ENCODE measurements around the gene SCO1. TPM values are rescaled to one million over a fixed set of nuclear protein-coding genes. Genes with fewer than 3 reads are reported as not detected.
A peak's percentile ranks its signal among the peaks of the same experiment; 100 is the strongest.

SCO1 gene
- total and polyA plus RNA-seq, 10 of the 15 experiments (the other 5 are each of a cell fraction or from before 2014, with no cell fraction given): 8.2 to 73.0 (median 37.1) TPM

- no peak for TF ChIP-seq MTA2 (IDR thresholded peaks at IDR 0.05; ENCODE audit: low read depth)
- TF ChIP-seq CHD2 (IDR thresholded peaks at IDR 0.05; ENCODE audit: borderline replicate concordance, low read depth, low read length): peak; percentile 73
- TF ChIP-seq USF1 (IDR thresholded peaks at IDR 0.05; ENCODE audit: borderline replicate concordance, extremely low read length, insufficient read depth, low read depth, low read length): no peak
- TF ChIP-seq ZNF687 (IDR thresholded peaks at IDR 0.05): peak; percentile 50; the same call in 1 of the 2 replicates
- peak; percentile 65; the same call in 1 of the 2 replicates for TF ChIP-seq CREM (IDR thresholded peaks at IDR 0.05; ENCODE audit: low read depth)
- peak; percentile 89 for TF ChIP-seq MXI1 (IDR thresholded peaks at IDR 0.05; ENCODE audit: low read depth, low read length)
- TF ChIP-seq CEBPZ (IDR thresholded peaks at IDR 0.05; ENCODE audit: low read depth, low read length): no peak
- TF ChIP-seq USF2 (IDR thresholded peaks at IDR 0.05; ENCODE audit: borderline replicate concordance, low read depth, low read length): no peak
- no peak for TF ChIP-seq RBBP5 (conservative IDR thresholded peaks at IDR 0.05)
- TF ChIP-seq CTCF (IDR thresholded peaks at IDR 0.05 in 2 of 3, conservative IDR thresholded peaks at IDR 0.05 in 1 of 3; ENCODE audit: control insufficient read depth in 2 of 3, extremely low read depth in 1 of 3, insufficient read depth in 1 of 3, low read depth in 3 of 3, low read length in 3 of 3): peak; percentile 31 to 47 (median 34); a peak in 5 of 6 replicates
- TF ChIP-seq ZBTB4 (CRISPR knock-in tag; IDR thresholded peaks at IDR 0.05): no peak
Measured at GRCh38 chr17:10697092-10698081, at the start of gene SCO1, which contains the start of gene ADPRM (continued).

All from GM12878 (cell line).